ENCODE measurements around the gene OR2V1.
"Not testable (repeated sequence)": the region's sequence is repeated elsewhere in the genome, so short reads cannot be mapped to it uniquely, and the experiment has no call there.

DNA sequence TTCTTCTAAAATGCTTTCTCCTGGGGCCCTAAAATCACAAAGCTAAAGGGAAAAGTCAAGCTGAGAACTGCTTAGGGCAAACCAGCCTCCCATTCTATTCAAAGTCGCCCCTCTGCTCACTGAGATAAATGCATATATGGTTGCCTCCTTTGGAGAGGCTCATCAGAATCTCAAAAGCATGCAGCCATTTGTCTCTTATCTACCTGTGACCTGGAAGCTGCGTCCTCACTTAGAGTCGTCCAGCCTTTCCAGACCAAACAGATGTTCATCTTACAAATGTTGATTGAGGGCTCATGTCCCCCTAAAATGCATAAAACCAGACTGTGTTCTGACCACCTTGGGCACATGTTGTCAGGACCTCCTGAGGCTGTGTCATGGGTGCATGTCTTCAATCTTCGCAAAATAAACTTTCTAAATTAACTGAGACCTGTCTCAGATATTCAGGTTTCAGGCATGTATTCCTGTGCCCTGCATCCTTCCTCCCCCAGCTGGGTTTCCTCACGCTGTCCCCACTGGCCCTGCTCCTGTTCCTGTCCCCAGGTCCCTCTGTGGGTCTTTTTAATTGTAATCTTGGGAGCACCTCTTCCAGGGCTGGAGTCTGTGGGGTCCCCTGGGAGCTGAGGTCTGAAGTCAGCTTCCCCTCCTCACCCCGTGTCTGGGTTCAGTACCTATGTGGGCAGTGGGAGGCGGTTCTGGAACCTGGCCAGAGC is 16.1 kb upstream of the OR2V1 start, which contains the start of gene OR2V2:
- TF ChIP-seq GATA2, GATA3 (IDR thresholded peaks at IDR 0.05; ENCODE audit: low read depth, low read length): not testable (repeated sequence)
